Right ventricle myocardium superior (tissue), 1 donor: Measurements from ENCODE around the gene GYPA. TPM values are rescaled to one million over a fixed set of nuclear protein-coding genes. Genes with fewer than 3 reads are reported as not detected.
"Not testable (repeated sequence)": the region's sequence is repeated elsewhere in the genome, so short reads cannot be mapped to it uniquely, and the experiment has no call there.

ENCODE experiments used
- ATAC-seq: fragments of 200-7000 bp; cut with Tn5 transposase; one replicate; pipeline ENCODE4 v1.9.1; 2020; ENCODE audit warnings: mild to moderate bottlenecking; ENCODE audit not compliant: poor library complexity
- DNase-seq: peaks from one replicate; pipeline ENCODE4 v3.0.0-alpha.2; 2020
- intact Hi-C: fragments of 100-400 bp; cut with DNase I; formaldehyde crosslinking; loops from one replicate; pipeline ENCODE4 v1.11.2; 2022
- long read RNA-seq: library from polyadenylated mRNA; unstranded; transcript quantifications from one replicate; pipeline ENCODE4 v2.0.0, GENCODE V29; 2021
- total RNA-seq: library from RNA; stranded (reverse); fragmentation: NEBNext Ultra II Directional; extraction: Animal tissue kit (Norgen Biotek cat#: 25700); gene quantifications from one replicate; pipeline ENCODE4 v1.2.1, GENCODE V29; 2021
- donor health status: DM: no; HTN: yes; CAD: no; lungs with severe emphysema.

GYPA gene
- total RNA-seq: not detected
- long read RNA-seq: 0 reads

DNA sequence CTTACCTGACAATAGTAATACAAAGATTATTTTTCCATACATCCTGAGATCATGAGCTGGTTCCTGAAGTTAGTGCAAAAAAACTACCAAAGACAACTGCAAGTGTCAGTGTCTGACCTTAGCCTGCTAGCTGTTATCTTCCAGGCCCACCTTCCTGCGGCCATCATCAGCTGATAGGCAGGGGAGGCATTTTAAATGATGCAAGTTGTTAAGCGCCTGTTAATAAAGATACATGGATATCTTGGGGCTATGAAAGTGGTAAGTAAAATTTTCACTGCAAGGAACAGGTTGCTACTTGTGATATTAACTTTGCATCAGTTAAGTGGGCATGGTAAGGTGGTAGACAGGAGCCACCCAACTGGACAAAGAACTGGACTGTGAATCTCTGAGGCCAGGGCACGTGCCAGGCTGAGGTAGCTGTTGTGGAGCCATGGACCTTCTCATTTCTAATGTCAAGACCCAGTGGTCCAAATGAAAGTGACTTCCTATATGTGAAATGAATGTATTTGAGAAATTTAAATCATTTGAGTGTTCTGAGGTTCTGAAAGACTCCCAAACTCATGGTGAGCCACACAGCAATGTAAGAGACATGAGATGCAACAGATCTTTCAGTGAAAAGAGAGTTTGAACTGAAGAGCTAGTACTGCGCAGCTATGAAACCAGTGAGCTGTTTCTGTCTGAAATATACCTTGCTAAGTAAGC is at the start of gene GYPA:
GYPA (minus strand) TSS at position 125 of the 702 bp plus-strand sequence; CDS start at position 42, 83 bp downstream.
- ATAC-seq, intact Hi-C loops, DNase-seq: not testable (repeated sequence)

DNA sequence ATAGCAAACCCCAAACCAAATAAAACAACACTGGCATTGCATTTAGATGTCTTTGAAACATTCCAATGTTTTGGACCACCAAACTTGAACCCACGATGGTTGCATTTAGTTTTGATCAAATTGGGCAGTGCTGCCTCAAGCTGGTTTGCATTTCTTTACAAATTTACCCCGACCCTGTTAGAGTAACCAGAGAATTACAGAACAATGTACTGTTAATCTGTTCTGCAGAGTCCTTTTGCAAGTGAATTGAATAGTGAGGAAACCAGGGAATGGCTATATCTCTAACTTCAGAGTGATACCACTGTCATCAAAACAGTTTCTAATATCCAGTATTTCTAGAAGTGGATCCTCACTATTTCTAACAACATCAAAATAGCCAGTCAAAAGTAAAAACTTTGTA is 49.5 kb upstream of the GYPA start:
- ATAC-seq (no peak), DNase-seq (no peak)
- intact Hi-C loops: no loop called here

DNA sequence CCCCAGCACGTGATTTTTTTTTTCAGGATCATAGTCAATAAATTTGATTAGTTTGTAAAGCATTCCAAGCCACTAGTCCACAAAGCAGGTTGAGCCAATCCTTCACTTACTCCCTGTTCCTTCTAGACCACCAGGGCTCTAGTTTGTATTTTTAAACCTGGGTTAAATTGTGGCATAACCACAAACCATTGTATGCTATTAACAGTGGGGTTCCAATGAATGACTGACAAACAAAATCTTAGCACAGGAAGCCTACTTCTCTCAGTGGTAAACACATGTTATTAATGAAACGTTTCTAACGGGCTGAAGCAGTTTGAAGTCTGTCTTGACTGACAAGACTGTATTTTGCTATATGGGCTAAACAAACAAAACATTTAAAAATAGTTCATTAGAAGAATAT is 48.6 kb upstream of the GYPA start:
- intact Hi-C loops: no loop called here
- no peak for DNase-seq
- no peak for ATAC-seq

GRCh38 chr4:144185086-144185485 is 44.6 kb upstream of the GYPA start:
- DNase-seq (no peak), ATAC-seq (no peak)
- intact Hi-C loops: no loop called here

DNA sequence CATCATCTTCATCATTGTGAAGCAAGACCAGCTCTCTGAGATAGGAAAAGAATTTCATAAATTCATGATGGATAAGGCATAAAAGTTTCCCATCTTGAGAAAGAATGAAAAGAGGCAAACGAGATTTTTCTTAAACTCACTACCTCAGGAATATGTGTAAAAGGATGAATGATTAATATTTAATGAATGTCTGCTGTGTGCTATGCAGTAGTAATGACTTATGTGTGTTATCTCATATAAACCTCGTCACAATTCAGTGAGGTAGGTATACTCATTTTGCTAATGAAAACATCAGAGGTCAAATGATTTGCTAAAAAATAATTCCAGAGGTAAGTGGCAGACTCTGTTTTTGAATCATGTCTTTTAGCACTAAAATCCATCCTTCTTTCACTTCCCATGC is 42.6 kb upstream of the GYPA start:
- intact Hi-C loops: no loop called here
- no peak for DNase-seq
- no peak for ATAC-seq

DNA sequence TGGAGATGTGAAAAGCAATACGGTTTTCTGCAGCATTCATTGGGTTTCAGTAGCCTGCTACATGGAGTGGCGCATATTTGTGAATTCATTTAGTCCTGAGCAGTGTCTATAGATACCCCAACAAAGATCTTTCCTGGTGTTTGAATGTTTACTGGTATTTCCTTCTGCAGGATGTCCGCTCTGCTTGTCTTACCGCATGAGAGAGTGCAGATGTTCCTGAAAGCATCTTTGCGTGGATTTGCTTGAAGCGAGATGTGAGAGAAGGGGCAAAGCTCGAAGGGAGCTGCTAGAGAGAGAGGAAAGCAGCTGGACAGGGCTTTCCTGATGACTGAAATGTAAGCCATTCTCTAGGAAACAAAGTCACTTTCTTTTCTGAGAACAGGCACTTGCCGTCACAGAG is 40.9 kb upstream of the GYPA start:
- DNase-seq (no peak), ATAC-seq (no peak)
- intact Hi-C loops: no loop called here

DNA sequence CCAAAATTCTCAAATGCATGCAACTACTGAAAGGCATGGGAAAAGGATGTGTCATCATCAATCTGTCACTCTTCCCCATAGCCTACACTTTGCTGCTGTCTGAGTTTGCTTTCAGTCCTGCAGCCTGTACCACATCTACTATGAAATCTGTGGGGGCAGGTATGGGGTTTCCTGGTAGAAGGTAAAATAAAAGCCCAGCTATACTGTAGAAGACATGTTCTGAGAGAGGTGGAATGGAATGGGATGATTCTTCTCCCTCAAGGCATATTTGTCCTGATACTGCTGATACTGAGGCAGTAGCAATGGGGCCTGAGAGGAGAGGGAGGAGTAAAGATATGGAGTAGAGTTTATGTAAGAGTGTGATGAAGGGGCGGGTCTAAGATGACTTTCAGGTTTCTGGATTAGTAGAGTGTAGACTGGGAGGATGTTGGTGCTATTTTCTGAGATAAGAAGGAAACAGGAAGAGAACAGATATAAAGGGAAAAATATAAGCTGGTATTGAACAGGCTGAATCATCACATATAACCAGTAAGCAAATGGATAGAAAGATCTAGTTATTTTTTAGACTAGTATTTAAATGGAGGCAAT is 38.7 kb upstream of the GYPA start:
- intact Hi-C loops: loop anchor here (5.0 kb wide), 1 partner anchor 888 kb away; no protein-coding TSS in a partner anchor
- DNase-seq (no peak), ATAC-seq (no peak)

- no peak for ATAC-seq
- intact Hi-C loops: loop anchor here (5.0 kb wide), 1 partner anchor 889 kb away; no protein-coding TSS in a partner anchor
These were observed 37.9 kb upstream of the GYPA start for GRCh38 chr4:144178414-144178813.

GRCh38 chr4:144176476-144176875 is 36.0 kb upstream of the GYPA start:
- intact Hi-C loops: loop anchor here (5.0 kb wide), 1 partner anchor 891 kb away; no protein-coding TSS in a partner anchor
- ATAC-seq (no peak), DNase-seq (no peak)

More at GRCh38 chr4:144178414-144178813, 37.9 kb upstream of the GYPA start:
- DNase-seq: no peak

DNA sequence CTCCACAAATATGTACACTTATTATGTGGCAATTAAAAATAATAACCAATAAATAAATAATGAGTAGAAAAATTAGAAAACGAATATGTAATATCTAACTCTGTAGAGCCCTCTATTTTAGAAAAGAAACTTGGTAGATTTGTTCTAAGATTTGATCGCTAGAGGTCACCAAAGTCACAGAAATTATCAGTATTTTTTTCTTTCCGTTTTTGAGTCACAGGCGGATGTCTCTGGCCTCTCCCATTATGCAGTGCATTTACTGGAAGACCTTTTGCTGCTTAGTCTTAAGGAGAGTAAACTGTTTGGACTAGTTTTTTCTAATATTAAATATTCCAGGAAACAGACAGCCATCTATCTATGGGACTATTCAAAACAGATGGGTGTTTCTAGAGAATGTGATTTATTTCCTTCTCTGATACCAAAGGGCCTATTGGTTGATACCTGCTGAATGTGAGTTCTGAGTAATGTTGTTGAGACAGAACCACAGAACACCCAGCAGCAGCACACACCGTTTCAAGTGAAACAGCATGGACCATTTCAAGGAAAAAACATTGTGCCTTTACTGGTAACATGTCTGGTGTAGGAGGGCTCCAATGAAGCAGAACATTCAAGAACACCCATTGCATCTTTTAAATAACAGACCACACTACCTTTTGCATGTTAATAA is 34.0 kb upstream of the GYPA start:
- DNase-seq: no peak
- intact Hi-C loops: loop anchor here (5.0 kb wide), 1 partner anchor 893 kb away; no protein-coding TSS in a partner anchor
- ATAC-seq: peak; percentile 46

DNA sequence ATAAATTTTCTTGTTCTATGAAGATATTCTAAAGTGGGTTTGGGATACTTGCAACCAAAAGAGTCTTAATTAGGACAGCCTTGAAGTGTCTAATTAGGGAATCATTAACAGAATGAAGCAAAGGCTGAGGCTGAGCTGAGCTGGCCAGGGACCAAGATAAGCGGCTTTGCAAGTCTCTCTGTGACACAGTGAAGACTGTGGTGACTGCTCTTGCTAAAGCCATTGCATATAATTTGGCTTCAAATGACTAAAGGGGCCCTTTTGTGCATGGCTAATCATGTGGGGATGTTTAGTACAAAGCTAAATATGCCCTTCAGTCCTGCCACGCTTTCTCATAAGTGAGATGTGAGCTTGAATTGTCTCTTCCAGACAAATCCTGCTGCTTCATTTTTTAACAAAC is 31.2 kb upstream of the GYPA start:
- no peak for DNase-seq
- intact Hi-C loops: no loop called here
- ATAC-seq: no peak

DNA sequence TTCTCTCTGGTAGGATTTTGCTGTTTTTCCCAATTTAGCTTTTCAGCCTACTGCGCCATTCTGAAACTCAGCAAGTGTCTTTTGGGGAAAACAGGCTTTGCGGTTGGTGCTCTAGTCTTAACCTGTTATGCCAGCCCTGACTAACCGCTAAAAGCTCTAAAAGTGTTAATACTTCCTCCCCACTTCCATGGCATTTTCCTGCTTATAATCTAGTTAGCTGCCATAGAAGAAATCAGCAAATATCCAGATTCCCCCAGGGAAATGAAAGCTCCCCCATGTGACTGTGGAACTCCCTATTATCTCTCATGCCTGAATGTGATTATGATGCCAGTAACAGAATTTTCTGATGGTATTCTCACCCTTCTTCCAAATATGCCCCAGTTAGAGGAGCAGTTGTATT is 28.7 kb upstream of the GYPA start:
- intact Hi-C loops: no loop called here
- DNase-seq (no peak), ATAC-seq (no peak)

GRCh38 chr4:144154044-144154443 is 13.5 kb upstream of the GYPA start:
- intact Hi-C loops: no loop called here
- ATAC-seq (no peak), DNase-seq (no peak)

GRCh38 chr4:144142690-144143326 is 2.3 kb upstream of the GYPA start:
- ATAC-seq, DNase-seq, intact Hi-C loops: not testable (repeated sequence)

GRCh38 chr4:144141493-144141892 is 975 bp upstream of the GYPA start:
- intact Hi-C loops: no loop called here
- ATAC-seq: no peak

GRCh38 chr4:144139991-144140390 is 527 bp downstream of the GYPA start:
- ATAC-seq, intact Hi-C loops, DNase-seq: not testable (repeated sequence)

More at GRCh38 chr4:144141493-144141892, 975 bp upstream of the GYPA start:
- no peak for DNase-seq

GRCh38 chr4:144139547-144139946 is 971 bp downstream of the GYPA start:
- DNase-seq, ATAC-seq, intact Hi-C loops: not testable (repeated sequence)

GRCh38 chr4:144138239-144138638 is 2.3 kb downstream of the GYPA start:
- intact Hi-C loops, ATAC-seq: not testable (repeated sequence)

More at GRCh38 chr4:144138239-144138638, 2.3 kb downstream of the GYPA start:
- not testable (repeated sequence) for DNase-seq
